ENCODE results near the gene C3orf70. TPM values are rescaled to one million over a fixed set of nuclear protein-coding genes. Genes with fewer than 3 reads are reported as not detected.

C3orf70 gene
- total RNA-seq, 4 donors from 2014 or later = 3.6 to 8.5 (median 5.0) TPM

- no peaks in the 10 kb centered on the region for H3K4me1 ChIP-seq
- no peaks in the 10 kb centered on the region for H3K36me3 ChIP-seq
- H3K27ac ChIP-seq = no peak overlapping the region
- 82% methylated on average over 1 of the region's 1 CpG for whole genome bisulfite sequencing
- no peaks in the 10 kb centered on the region for H3K27me3 ChIP-seq
- no peaks in the 10 kb centered on the region for H3K9me3 ChIP-seq
- TF ChIP-seq POLR2AphosphoS5 (IDR thresholded peaks at IDR 0.05) = no peak
- H3K4me3 ChIP-seq = no peak overlapping the region
- no peak for DNase-seq (ENCODE audit: low spot score in 2 of 2)
These were observed 15.0 kb downstream of the C3orf70 start for GRCh38 chr3:185137821-185138220.

GRCh38 chr3:185134509-185134908 lies 18.4 kb downstream of the C3orf70 start:
- no peak for TF ChIP-seq POLR2A (IDR thresholded peaks at IDR 0.05)
- TF ChIP-seq CTCF (IDR thresholded peaks at IDR 0.05) = no peak
- no peak for TF ChIP-seq EP300 (IDR thresholded peaks at IDR 0.05)
- no peak for TF ChIP-seq POLR2AphosphoS5 (IDR thresholded peaks at IDR 0.05)
- Histone ChIP-seq H3K27me3 (no peaks in the 10 kb centered on the region), H3K36me3 (no peaks in the 10 kb centered on the region), H3K27ac (no peak overlapping the region), H3K4me1 (no peaks in the 10 kb centered on the region), H3K9me3 (no peaks in the 10 kb centered on the region), H3K4me3 (no peak overlapping the region)
- DNase-seq (ENCODE audit: low spot score in 2 of 2) = no peak

GRCh38 chr3:185131602-185132256 lies 21.1 kb downstream of the C3orf70 start:
- H3K4me3 ChIP-seq = no peak overlapping the region
- no peak overlapping the region for H3K27ac ChIP-seq
- WGBS = 67% methylated on average over 2 of the region's 2 CpGs
- no peak for DNase-seq (ENCODE audit: low spot score in 2 of 2)
- no peaks in the 10 kb centered on the region for H3K9me3 ChIP-seq
- H3K36me3 ChIP-seq = no peaks in the 10 kb centered on the region
- TF ChIP-seq POLR2AphosphoS5 (IDR thresholded peaks at IDR 0.05) (no peak), CTCF (IDR thresholded peaks at IDR 0.05) (no peak), POLR2A (IDR thresholded peaks at IDR 0.05) (no peak), EP300 (IDR thresholded peaks at IDR 0.05) (no peak)
- H3K27me3 ChIP-seq = no peaks in the 10 kb centered on the region
- H3K4me1 ChIP-seq = no peaks in the 10 kb centered on the region

- Histone ChIP-seq H3K27me3 (no peaks in the 10 kb centered on the region), H3K4me3 (no peak overlapping the region), H3K4me1 (no peaks in the 10 kb centered on the region), H3K27ac (no peak overlapping the region), H3K36me3 (no peaks in the 10 kb centered on the region), H3K9me3 (no peaks in the 10 kb centered on the region)
- TF ChIP-seq POLR2A (IDR thresholded peaks at IDR 0.05) (no peak), CTCF (IDR thresholded peaks at IDR 0.05) (no peak), POLR2AphosphoS5 (IDR thresholded peaks at IDR 0.05) (no peak), EP300 (IDR thresholded peaks at IDR 0.05) (no peak)
- WGBS = 88% methylated on average over 2 of the region's 2 CpGs
- DNase-seq (ENCODE audit: low spot score in 2 of 2) = no peak
These were observed 23.8 kb downstream of the C3orf70 start for GRCh38 chr3:185129083-185129482.

- no peaks in the 10 kb centered on the region for H3K36me3 ChIP-seq
- no peak overlapping the region for H3K4me3 ChIP-seq
- H3K27me3 ChIP-seq = no peaks in the 10 kb centered on the region
- H3K27ac ChIP-seq = no peak overlapping the region
- no peaks in the 10 kb centered on the region for H3K9me3 ChIP-seq
- DNase-seq (ENCODE audit: low spot score in 2 of 2) = no peak
- 90% methylated on average over 3 of the region's 3 CpGs for WGBS
- TF ChIP-seq EP300 (IDR thresholded peaks at IDR 0.05) = no peak
- no peak for TF ChIP-seq CTCF (IDR thresholded peaks at IDR 0.05)
- TF ChIP-seq POLR2AphosphoS5 (IDR thresholded peaks at IDR 0.05) = no peak
- no peaks in the 10 kb centered on the region for H3K4me1 ChIP-seq
These were observed 26.7 kb downstream of the C3orf70 start for GRCh38 chr3:185126201-185126600.

GRCh38 chr3:185120126-185120525 lies 32.7 kb downstream of the C3orf70 start:
- DNase-seq (ENCODE audit: low spot score in 2 of 2) = no peak
- H3K36me3 ChIP-seq = no peaks in the 10 kb centered on the region
- H3K27me3 ChIP-seq = no peaks in the 10 kb centered on the region
- no peaks in the 10 kb centered on the region for H3K9me3 ChIP-seq
- no peak for TF ChIP-seq POLR2A (IDR thresholded peaks at IDR 0.05)
- TF ChIP-seq POLR2AphosphoS5 (IDR thresholded peaks at IDR 0.05) = no peak
- TF ChIP-seq EP300 (IDR thresholded peaks at IDR 0.05) = no peak
- no peak for TF ChIP-seq CTCF (IDR thresholded peaks at IDR 0.05)
- H3K4me1 ChIP-seq = no peaks in the 10 kb centered on the region
- WGBS = 92% methylated on average over 3 of the region's 3 CpGs
- H3K27ac ChIP-seq = no peak overlapping the region
- H3K4me3 ChIP-seq = no peak overlapping the region

Measured in suprapubic skin (tissue), 4 donors.